GM12878 (cell line): Measurements from ENCODE around the gene CHD6. TPM values are rescaled to one million over a fixed set of nuclear protein-coding genes. Genes with fewer than 3 reads are reported as not detected.

Experiments used
- ATAC-seq: fragments of 200-7000 bp; cut with Tn5 transposase; 3 replicates; pipeline ENCODE4 v1.9.1; 2020; ENCODE audit warnings: mild to moderate bottlenecking, moderate library complexity
- BruUV-seq: library from RNA; stranded (reverse); fragments of 400-500 nt; replicated peaks from 2 replicates; lab custom pipeline; 2021; lab: Mats Ljungman, UMichigan
- CTCF ChIA-PET: fragments of 300-600 bp; sonication (Branson Sonifier 250); formaldehyde crosslinking; extraction: SDS; loops from one replicate; lab custom pipeline; 2021; ENCODE audit warnings: inconsistent platforms; lab: Yijun Ruan, JAX
- POLR2A ChIA-PET: fragments of 350-600 bp; formaldehyde crosslinking; extraction: SDS; loops from one replicate; lab custom pipeline; 2021; ENCODE audit warnings: inconsistent platforms; lab: Charles Lee
- RAD21 ChIA-PET: fragments of 300-600 bp; sonication (Branson Sonifier 250); formaldehyde crosslinking; loops from one replicate; lab custom pipeline; 2023; ENCODE audit warnings: antibody characterized with exemption; ENCODE audit not compliant: unreplicated experiment; lab: Charles Lee
- SMC1A ChIA-PET: fragments of 300-600 bp; sonication (Branson Sonifier 250); formaldehyde crosslinking; loops from one replicate; lab custom pipeline; 2023; ENCODE audit not compliant: unreplicated experiment, uncharacterized antibody; lab: Charles Lee
- DNase-seq: peaks from one replicate; pipeline ENCODE4 v3.0.0-alpha.2; 2011; ENCODE audit warnings: low read depth, low spot score
- FAIRE-seq: peaks from 3 replicates; lab custom pipeline; 2011; peaks lifted over from hg19 to GRCh38; lab: Jason Lieb, UNC
- H2AFZ ChIP-seq: 2 replicates; pipeline ENCODE4 v1.6.0; 2011; ENCODE audit warnings: low read depth, low read length, control low read depth; ENCODE audit not compliant: control insufficient read depth
- H3K27ac ChIP-seq: 2 replicates; pipeline ENCODE4 v1.5.1; 2011; ENCODE audit warnings: control low read depth; ENCODE audit not compliant: control insufficient read depth, insufficient read depth
- H3K27me3 ChIP-seq, 2 experiments: replicated peaks in 1 of 2; 2 replicates each; pipeline versions ENCODE4 v1.6.0 to v1.6.1; 2011; ENCODE audit warnings: low read length in 1 of 2; ENCODE audit not compliant: control insufficient read depth in 2 of 2, insufficient read depth in 2 of 2
- H3K36me3 ChIP-seq, 2 experiments: 2 replicates each; pipeline ENCODE4 v1.5.1; 2011; ENCODE audit warnings: low read length in 1 of 2; ENCODE audit not compliant: control insufficient read depth in 2 of 2, insufficient read depth in 2 of 2
- H3K4me1 ChIP-seq: 2 replicates; pipeline ENCODE4 v1.6.1; 2011; ENCODE audit warnings: mild to moderate bottlenecking, low read length, moderate library complexity, mixed read lengths; ENCODE audit not compliant: control insufficient read depth, insufficient read depth
- H3K4me2 ChIP-seq: 2 replicates; pipeline ENCODE4 v1.6.0; 2011; ENCODE audit warnings: control low read depth; ENCODE audit not compliant: control insufficient read depth, insufficient read depth
- H3K4me3 ChIP-seq: fragments of 200-600 bp; sonication (generic); 2 replicates; pipeline ENCODE4 v1.5.1; 2016
- H3K79me2 ChIP-seq: 2 replicates; pipeline ENCODE4 v1.6.0; 2011; ENCODE audit warnings: low read length; ENCODE audit not compliant: control insufficient read depth, insufficient read depth
- H3K9ac ChIP-seq: 2 replicates; pipeline ENCODE4 v1.8.0; 2011; ENCODE audit warnings: low read length, control low read depth, mixed read lengths; ENCODE audit not compliant: control insufficient read depth, insufficient read depth
- H3K9me3 ChIP-seq: replicated peaks from 3 replicates; pipeline ENCODE4 v1.5.1; 2011; ENCODE audit warnings: mild to moderate bottlenecking, low read length; ENCODE audit not compliant: control insufficient read depth, insufficient read depth
- H4K20me1 ChIP-seq: 2 replicates; pipeline ENCODE4 v1.6.0; 2011; ENCODE audit not compliant: control insufficient read depth, insufficient read depth
- CHD2 ChIP-seq: IDR thresholded peaks from 2 replicates; pipeline ENCODE4 v1.6.1; 2011; ENCODE audit warnings: low read depth, low read length, improper control_type of control experiment, borderline replicate concordance
- IRF4 ChIP-seq: IDR thresholded peaks from 2 replicates; pipeline ENCODE4 v1.6.1; 2011; ENCODE audit warnings: low read depth, low read length
- JUNB ChIP-seq: IDR thresholded peaks from 2 replicates; pipeline ENCODE4 v1.6.1; 2016; ENCODE audit warnings: antibody characterized with exemption, mild to moderate bottlenecking
- MEF2A ChIP-seq: IDR thresholded peaks from 2 replicates; pipeline ENCODE4 v1.6.1; 2011; ENCODE audit warnings: low read depth, mild to moderate bottlenecking, low read length, moderate library complexity; ENCODE audit not compliant: insufficient read depth
- SIN3A ChIP-seq: IDR thresholded peaks from 2 replicates; pipeline ENCODE4 v1.6.1; 2012; ENCODE audit warnings: low read depth, low read length, improper control_type of control experiment
- WGBS: methylation state at CpG from one replicate; pipeline ENCODE4 v1.1.6; 2016; ENCODE audit warnings: low lambda C conversion rate; ENCODE audit not compliant: insufficient replicate concordance, insufficient coverage; ENCODE audit errors: missing lambda C conversion rate; 5-methylcytosine and 5-hydroxymethylcytosine counted together
- in situ Hi-C: fragments of 300-500 bp; cut with MboI; formaldehyde crosslinking; loops from 9 replicates; pipeline ENCODE4 v1.14.3; 2018; ENCODE audit warnings: mixed read lengths
- intact Hi-C: fragments of 100-400 bp; cut with micrococcal nuclease; formaldehyde crosslinking; loops from one replicate; pipeline ENCODE4 v1.14.2; 2022; ENCODE audit not compliant: unreplicated experiment
- polyA plus RNA-seq, 11 experiments: library from polyadenylated mRNA; depleted of rRNA in 4 of 11; unstranded in 6 of 11; stranded (reverse) in 5 of 11; fragments of >200 nt; fragmentation: Nextera tagmentation in 4 of 11; fragmentation: Illumina TruSeq in 1 of 11; extraction: Ambion mirVana in 4 of 11; extraction: Trizol in 1 of 11; gene quantifications; 1 replicate in 1 of 11; 2 replicates in 10 of 11; pipeline versions ENCODE4 v1.2.1 to v1.2.3, GENCODE V29; 2011 to 2016; ENCODE audit warnings: inconsistent platforms in 2 of 11, missing spikeins in 2 of 11, low read depth in 1 of 11
- total RNA-seq, 4 experiments: library from RNA; depleted of rRNA in 3 of 4; stranded (reverse); fragments of >200 nt in 3 of 4; fragmentation: Illumina TruSeq in 1 of 4; extraction: Trizol in 1 of 4; gene quantifications; 2 replicates each; pipeline versions ENCODE4 v1.2.1 to v1.2.3, GENCODE V29; 2013 to 2021
- TF ChIP-seq, protein P1 (sequence below): fragments of 450-650 bp; IDR thresholded peaks from 2 replicates; pipeline ENCODE4 v1.6.1; 2018; ENCODE audit warnings: mild to moderate bottlenecking, low read depth, moderate library complexity; ENCODE audit not compliant: partially characterized antibody
- TF ChIP-seq, protein P2 (sequence below): IDR thresholded peaks from 2 replicates; pipeline ENCODE4 v1.6.1; 2011; ENCODE audit warnings: borderline replicate concordance, low read depth, mild to moderate bottlenecking, moderate library complexity, mixed read lengths, low read length; ENCODE audit not compliant: insufficient read depth; ENCODE audit errors: extremely low read length

Gene CHD6
- total and polyA plus RNA-seq, 10 of the 15 experiments (the other 5 are each of a cell fraction or from before 2014, with no cell fraction given), result 4.3 to 25.5 (median 17.1) TPM

DNA sequence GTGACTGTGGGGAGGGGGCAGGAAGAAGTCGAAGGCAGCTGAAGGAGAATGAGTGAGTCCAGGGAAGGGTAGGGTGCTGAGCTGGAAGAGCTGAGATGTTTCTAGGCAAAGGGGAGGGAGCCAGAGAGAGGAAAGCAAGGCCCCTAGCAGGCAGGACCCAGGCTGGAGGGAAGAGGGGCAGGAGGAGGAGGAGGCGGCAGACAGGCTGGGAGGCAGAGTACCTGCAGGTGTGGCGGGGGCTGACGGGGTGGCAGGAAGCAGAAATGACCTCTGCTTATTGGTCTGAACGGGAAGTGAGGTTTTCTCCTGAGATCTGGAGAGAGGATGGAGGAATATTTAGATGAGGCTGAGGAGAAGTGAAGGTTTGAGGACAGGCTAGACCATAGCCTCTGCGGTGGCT, 240.9 kb downstream of the CHD6 start:
- Histone ChIP-seq H3K4me3 (no peak overlapping the region), H3K9ac (no peak overlapping the region), H4K20me1 (no peaks in the 10 kb centered on the region), H3K36me3 (no peaks in the 10 kb centered on the region), H3K27me3 (0 out of 4 replicates have a peak, but pooled peaks cover 0 to 1% of the 10 kb centered on the region in 2 experiments), H3K4me2 (0 out of 2 replicates have a peak overlapping the region, but pooled peaks have one; percentile 9)
- ChIA-PET POLR2A (no interaction called here), SMC1A (no interaction called here), CTCF (no interaction called here), RAD21 (no interaction called here)
- intact Hi-C loops, result no loop called here
- WGBS, result 19% methylated on average over 6 of the region's 6 CpGs
- DNase-seq (no peak), ATAC-seq (no peak)
- no TSS peak for BruUV-seq
- TF ChIP-seq CHD2 (no peak), IRF4 (no peak), JUNB (no peak), SIN3A (no peak), MEF2A (no peak)
- TF ChIP-seq, protein P1, sequence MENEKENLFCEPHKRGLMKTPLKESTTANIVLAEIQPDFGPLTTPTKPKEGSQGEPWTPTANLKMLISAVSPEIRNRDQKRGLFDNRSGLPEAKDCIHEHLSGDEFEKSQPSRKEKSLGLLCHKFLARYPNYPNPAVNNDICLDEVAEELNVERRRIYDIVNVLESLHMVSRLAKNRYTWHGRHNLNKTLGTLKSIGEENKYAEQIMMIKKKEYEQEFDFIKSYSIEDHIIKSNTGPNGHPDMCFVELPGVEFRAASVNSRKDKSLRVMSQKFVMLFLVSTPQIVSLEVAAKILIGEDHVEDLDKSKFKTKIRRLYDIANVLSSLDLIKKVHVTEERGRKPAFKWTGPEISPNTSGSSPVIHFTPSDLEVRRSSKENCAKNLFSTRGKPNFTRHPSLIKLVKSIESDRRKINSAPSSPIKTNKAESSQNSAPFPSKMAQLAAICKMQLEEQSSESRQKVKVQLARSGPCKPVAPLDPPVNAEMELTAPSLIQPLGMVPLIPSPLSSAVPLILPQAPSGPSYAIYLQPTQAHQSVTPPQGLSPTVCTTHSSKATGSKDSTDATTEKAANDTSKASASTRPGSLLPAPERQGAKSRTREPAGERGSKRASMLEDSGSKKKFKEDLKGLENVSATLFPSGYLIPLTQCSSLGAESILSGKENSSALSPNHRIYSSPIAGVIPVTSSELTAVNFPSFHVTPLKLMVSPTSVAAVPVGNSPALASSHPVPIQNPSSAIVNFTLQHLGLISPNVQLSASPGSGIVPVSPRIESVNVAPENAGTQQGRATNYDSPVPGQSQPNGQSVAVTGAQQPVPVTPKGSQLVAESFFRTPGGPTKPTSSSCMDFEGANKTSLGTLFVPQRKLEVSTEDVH, result no peak
- TF ChIP-seq, protein P2, sequence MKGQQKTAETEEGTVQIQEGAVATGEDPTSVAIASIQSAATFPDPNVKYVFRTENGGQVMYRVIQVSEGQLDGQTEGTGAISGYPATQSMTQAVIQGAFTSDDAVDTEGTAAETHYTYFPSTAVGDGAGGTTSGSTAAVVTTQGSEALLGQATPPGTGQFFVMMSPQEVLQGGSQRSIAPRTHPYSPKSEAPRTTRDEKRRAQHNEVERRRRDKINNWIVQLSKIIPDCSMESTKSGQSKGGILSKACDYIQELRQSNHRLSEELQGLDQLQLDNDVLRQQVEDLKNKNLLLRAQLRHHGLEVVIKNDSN, result no peak
- TF ChIP-seq, all 136 proteins: peak for 0
- no peaks in the 10 kb centered on the region for H3K9me3 ChIP-seq
- H3K27ac ChIP-seq, result no peak overlapping the region
- no peaks in the 10 kb centered on the region for H3K79me2 ChIP-seq
- no peak overlapping the region for H2AFZ ChIP-seq
- H3K4me1 ChIP-seq, result no peaks in the 10 kb centered on the region
- in situ Hi-C loops, result no loop called here
- no peak for FAIRE-seq
